NOMO-1 treated with dmso at 0.1 percent for 144 hours (cell line): ENCODE data around the gene TMEM52.
"Not testable (repeated sequence)": the region's sequence is repeated elsewhere in the genome, so short reads cannot be mapped to it uniquely, and the experiment has no call there.

Experiments used
- DNase-seq: peaks from one replicate; lab custom pipeline; 2025; ENCODE audit not compliant: unreplicated experiment; lab: John Stamatoyannopoulos, UW

Gene TMEM52

DNA sequence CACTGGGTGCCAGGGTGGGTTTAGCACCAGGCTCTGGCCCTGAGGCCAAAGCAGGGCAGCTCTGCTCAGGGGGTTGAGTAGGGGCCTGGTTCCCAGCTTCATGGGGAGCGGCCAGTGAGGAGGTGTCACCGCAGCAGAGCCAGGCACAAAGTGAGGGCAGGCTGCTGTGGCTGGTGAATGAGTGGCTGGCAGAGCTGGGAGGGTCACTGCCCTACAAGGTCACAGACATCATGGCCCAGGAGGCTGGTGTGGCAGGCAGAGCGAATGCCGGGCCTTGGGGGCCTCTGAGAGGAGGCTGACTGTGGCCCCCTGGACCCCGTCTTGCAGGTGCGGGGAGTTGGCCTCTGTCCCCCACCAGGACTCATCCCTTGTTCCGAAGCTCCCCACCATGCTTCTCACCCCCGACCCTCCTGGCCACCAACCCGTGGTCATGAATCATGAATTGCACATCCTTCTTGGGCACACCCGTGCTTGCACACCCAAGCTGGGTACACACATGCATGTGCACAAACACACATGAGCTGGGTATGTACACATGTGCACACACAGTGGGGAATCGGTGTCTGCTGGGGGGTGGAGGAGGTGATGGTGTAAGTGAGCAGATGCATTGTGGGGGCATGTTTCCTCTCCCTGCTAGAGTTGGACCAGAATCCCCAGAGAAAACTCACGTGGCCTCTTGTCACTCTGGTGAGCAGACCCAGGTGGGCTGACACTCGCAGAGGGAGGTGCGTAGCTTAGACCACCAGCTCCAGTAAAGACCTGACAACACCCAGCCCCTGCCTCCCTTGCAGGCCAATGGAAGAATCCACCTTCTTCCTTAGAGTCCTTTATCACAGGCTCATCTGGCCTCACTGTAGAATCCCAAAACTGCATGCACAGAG, 23.4 kb downstream of the TMEM52 start:
- no peak for DNase-seq

DNA sequence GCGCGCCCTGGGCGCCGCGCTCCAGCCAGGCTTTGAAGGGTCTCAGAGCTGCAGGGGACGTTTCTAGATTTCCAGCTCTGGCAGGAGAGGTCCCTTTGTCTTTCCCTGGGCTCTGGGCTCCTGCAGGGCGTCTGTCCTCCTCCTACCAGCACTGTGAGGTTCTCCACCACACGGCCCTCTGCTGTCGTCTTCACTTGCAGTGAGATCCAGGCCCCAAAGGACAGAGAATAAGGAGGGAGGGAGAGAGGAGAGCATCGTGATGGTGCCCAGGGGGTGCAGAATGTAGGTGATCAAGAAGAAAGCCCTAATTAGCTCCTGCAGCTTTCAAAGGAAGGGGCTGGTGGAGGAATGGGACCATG, 24.0 kb downstream of the TMEM52 start:
- no peak for DNase-seq

DNA sequence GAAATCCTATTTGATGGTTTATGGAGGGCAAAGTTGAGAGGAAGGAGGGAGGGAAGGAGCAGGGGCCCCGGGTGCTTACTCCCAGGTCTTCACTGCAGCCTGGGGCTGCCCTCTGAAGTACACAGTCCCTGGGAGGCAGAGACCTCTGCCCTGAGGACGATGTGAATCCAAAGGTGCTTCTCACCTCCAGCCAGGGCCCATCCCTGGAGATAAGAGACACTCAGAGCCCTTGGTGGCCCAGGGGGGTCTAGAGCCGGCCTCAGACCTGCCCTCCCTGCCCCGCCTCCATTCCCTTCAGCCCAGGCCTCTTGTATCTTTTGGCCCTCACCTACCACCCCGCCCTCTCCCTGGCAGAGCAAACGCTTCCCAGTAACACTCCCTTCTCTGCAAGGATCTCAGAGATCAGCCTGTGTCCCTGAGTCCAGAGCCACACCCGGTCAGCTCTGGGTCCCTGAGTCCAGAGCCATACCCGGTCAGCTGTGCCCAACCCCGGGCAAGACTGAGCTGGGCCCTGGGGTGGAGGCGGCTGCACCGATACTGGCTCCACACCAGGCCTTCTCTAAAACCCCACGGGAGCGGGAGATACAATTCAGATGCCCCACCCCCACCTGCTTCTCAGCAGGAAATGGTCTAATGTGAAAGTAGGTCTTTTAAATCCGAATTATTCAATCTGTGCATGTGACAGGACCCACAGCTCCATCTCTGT, 24.6 kb downstream of the TMEM52 start:
- DNase-seq: no peak

DNA sequence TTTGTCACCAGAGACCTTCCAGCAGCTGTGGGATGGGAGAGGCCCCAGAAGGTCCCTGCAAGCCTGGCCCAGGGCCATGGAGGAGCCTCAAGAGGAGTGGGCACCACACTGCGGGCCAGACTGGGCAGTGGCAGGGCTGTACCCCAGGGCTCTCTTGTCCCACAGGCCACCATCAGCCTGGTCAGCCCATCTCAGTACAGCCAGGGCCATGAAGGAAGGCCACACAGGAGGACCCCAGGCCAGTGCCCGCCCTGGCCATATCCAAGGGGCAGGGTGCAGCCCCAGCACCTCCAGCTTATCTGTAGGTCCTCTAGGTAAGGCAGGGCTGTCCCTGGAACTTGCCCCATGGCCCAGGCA, 25.1 kb downstream of the TMEM52 start:
- no peak for DNase-seq

DNA sequence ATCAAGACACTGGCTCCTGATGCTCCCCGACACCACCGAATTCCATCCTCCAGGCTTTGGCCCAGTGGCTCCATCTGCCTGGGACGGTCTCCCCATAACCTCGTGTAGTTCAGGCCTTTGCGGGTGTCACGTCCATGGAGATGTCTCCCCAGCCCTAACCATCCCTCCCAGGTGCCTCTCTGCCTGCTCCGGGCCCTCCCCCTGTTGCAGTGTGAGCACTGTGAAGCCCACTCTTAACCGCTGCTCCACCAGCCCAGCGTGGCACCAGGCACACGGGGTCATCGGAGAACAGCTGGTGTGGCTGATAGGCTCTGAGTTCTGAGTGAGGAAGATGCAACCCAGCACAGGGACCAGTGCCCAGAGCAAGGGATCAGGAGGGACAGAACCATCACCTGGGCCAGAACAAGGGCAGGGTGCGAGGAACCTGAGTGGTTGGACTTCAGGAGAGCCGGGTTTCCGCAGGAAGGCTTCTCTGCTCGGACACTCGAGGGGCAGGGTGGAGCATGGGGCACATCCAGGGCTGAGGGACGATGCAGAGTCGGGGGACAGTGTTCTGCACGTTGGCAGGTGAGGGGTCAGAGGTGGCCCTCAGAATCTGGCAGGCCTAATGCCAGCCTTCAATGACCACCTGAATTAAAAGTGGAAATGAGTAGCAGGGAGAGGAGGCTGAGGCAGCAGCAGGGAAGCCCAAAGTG, 25.6 kb downstream of the TMEM52 start:
- no peak for DNase-seq

DNA sequence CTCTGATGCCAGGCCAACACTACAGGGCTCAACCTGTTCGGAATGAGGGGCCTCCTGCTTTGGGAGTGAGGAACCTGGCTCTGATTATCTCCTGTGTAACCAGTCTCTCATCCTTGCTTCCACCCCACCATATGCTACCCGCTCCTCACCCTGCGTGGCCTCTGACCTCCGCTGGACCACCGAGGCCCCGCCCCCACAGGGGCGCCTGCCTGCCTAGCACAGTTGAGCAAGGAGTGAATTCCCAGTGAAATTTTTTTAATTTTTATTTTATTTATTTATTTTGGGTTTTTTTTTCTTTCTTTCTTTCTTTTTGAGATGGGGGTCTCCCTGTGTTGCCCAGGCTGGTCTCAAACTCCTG, 26.3 kb downstream of the TMEM52 start:
- DNase-seq: no peak

DNA sequence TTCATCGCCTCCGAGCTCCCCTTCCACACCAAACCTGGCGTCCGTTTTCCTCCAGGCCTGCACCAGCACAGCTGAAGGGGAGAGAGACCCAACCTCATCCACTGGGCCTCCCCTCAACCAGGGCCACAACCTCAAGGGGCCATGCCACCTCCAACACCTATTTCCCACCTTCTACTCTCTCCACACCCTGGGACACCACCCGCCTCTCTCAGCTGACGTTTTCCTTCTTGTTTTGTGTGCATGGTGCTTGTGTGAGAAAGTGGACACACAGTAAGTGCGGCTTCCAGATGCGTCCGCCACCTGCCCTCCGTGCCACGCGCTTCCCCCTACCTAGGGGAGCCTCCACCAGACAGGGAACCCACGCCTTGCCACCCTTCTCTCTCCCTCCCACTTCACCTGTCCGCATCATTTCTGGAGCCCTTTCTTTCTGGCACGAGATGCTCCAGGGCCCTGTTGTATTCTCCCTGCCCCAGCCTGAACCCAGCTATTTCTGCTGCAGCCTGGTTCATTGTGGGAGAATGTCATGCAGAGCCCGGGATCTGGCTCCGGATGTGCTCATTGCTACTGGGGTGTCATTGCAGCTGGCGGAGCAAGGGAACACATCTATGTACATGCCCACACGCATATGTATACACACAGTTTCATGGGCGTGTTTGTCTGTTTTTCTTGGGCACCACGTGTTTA, 26.9 kb downstream of the TMEM52 start:
- DNase-seq: no peak

DNA sequence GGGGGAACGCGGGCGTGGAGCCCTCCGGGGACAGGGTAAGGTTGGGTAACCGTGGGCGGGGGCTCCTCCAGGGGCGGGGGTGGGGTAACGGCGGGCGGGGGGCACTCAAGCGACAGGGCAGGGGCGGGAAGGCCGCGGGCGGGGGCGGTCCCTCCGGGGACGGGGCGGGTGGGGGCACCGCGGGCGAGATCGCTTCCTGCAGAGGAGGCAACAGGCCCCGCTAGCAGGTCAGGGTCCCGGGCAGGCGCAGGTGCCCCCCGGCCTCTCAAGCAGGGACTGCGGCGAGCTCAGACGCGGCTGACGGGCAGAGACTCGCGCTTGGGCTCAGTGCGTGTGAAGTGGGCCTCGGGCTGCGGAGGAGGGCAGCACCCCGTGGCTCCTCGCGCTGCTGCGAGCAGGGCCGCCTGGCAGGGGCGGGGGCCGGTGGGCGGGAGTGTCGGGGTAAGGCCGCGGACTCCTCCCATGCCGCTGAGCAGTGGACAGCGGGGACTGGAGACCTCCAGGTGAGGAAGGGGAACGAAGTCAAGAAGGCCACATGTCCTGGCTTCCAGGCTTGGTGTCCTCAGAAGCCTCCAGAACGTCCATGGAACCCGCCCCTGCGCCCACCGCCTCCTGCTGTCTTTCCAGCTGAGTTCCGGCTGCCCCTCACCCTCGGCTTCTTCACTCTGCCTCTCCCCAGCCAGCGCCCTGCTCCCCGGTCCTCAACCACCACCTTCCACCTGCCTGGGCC, 27.6 kb downstream of the TMEM52 start:
- peak; percentile 13 for DNase-seq

DNA sequence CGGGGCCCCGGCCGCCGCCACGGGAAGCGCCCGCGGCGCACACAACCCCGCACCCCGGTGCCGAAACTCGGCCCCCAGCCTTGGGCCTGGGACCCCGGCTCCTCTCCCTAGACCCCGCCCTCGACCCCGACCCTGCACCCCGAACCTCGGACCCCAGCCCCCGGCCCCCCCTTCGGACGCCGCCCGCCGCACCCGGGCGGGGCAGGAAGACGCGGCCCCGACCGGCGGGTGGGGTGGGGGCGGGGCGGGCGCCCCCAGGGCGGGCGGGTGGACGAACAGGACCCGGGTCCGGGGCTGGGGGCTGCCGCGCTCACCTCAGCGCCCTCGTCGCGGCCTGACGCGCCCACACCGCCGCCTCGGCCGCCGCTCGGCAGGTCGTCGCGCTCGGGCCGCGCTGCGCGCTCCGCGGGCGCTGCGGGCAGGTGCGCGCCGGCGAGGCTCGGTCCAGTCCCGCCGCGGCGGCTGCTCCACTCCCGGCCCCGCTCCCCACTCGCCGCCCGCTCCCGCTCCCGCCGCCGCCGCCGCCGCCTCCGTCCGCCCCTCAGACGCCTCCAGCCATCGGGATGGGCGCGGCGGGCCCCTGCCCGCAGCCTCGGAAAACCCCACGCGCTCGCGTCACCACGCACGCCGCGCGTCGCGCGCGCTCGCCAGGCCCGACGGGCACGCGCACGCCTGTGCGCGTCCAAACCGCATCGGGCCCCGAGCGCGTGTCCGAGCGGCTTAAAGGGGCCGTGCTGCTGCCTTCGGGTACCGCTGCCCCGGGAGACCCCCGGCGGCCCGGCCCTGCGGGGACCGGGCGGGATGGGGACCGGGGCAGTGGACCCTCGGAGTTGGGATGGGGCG, 28.4 kb downstream of the TMEM52 start, which contains the start of gene GNB1:
GNB1 (minus strand) TSS at position 582 of the 843 bp plus-strand sequence. CDS start 65,634 bp downstream, outside the sequence.
- DNase-seq: peak; percentile 49

DNA sequence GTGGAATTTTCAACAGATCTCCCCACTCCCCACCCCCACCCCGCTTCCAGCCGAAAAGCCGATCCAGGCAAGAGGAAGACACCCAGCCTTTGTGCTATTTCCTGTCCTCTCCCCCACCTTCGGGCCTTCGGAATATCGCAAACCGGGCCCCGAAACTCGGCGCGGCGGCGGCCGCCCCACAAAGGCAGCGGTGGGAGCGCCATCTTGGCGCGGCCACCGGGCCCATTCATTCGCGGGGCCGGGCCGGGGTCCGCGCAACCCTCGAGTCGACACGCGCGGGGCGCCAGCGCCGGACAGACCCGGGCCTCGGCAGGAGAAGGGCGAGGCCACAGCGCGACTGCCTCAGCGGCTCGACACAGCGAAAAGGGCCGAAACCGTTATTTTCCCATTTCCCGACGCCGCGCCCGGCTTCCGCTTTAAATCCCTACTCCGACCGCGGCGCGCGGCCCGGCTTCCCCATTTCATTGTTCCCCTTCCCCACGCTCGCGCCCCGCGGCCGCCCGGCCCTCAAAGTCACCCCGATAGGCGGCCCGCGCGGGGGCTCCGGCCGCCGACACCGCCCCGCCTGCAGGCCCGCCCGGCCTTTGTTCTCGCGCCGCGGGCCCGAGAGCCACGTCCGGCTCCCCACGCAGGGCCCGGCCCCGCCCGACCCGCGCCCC, 29.1 kb downstream of the TMEM52 start:
- DNase-seq: peak; percentile 54

DNA sequence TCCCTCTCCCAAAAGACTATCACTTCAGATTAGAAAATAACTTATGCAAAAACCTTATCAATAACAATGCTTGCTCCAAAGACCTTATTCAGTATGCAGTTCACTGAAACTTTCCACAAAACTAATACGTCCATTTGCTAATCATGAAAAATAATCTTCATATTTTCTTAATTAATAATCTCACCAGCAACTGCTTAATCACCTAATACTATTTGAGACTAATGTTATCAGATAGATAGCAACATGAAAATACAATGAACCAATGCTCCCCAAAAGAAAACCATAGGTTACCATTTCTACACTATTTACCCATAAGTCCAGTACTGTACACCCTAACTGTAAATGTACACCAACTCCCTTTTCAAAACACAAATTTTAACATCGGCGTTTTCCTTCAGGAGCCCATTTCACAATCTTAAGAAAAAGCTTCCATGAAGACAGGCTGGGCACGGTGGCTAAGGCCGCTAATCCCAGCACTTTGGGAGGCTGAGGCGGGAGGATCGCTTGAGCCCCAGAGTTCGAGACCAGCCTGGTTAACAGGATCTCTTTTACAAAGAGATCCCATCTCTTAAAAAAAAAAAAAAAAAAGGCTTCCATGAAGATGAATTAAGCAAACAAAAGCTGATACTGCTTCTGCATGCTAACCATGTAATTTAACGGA, 29.9 kb downstream of the TMEM52 start:
- DNase-seq: no peak

DNA sequence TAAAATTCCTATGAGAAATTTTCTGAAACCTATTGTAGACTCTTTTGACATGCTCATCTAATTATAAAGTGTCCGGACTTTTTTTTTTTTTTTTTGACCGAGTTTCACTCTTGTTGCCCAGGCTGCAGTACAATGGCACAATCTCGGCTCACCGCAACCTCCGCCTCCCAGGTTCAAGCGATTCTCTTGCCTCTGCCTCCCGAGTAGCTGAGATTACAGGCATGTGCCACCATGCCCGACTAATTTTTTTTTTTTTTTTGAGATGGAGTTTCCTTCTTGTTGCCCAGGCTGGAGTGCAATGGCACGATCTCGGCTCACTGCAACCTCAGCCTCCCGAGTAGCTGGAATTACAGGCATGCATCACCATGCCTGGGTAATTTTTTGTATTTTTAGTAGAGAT, 35.2 kb downstream of the TMEM52 start:
- not testable (repeated sequence) for DNase-seq

DNA sequence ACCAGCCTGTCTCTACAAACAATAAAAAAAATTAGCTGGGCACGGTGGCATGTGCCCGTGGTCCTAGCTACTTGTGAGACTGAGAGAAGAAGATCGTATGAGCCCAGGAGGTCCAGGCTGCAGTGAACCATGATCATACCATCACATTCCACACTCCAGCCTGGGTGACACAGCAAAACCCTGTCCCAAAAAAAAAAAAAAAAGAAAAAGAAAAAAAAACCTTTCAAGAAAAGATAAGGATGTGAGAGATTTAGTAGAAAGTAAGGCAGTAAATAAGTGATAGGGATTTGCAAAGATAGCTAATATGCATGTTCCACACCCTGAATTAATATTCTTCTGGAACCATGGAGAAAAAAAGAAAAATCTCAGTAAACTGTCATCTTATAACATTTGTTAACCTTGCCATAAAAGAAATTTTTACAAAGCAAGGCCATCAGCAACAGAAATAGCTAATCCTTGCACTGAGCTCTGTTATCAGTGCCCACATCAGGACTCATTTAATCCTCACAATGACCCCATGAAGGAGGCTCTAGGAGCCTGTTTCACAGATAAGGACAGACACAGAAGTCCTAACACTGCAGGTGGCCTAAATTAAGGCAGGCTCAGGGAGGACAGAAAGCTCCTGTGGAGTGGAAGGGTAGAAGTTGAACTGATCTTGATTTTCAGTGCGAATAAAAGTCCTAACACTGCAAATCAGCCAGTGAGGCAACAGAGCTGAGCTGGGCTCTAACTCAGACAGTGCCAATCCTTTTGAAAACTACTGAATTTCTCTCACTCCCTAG, 35.8 kb downstream of the TMEM52 start:
- DNase-seq: no peak

DNA sequence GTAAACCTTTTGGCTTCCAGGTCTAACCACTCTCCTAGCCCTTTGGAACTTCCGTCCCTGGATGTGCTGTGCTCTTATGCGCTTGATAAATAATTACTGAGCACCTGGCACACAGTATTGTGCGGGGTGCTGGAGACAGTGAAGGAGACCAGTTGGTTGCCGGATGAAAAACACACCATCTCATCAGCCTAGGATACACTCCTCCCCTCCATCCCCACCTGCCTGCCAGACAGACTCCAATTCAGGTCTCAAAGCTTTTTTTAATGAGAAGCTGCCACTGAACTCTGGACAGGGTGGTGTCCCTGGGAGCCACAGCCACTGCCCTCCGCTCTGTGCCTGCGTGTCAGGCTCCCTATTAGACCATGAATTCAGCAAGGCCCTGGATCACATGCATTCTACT, 37.4 kb downstream of the TMEM52 start:
- no peak for DNase-seq

DNA sequence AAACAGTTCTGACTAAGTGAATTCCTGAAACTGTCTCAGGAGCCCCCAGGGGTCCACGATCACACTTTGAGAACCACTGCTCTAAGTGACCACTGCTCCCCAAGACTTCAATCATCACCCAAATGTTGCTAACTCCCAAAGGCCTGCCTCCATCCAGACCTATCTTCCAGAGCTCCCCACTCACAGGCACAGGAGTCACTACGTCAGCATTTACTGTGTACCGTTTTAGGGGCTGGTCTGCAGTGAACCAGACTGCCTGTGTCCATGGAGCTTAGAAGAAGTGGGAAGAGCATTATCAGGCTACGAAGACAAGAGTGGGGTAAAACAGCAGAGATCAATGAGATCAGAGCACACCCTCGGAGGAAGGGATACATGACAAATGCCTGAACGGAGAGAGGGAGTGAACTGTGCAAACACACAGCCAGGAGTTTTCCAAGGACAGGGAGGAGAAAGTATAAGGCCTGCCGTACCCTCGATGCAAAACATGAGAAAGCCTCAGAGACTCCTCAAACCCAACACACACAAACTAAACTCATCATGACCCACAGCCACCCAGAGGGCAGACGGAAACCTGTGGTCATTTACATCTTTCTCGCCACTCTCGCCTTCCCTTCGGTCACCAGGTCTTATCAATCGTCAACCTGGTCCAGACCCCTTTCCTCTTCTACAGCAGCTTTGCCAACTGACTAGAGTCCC, 38.3 kb downstream of the TMEM52 start:
- no peak for DNase-seq

DNA sequence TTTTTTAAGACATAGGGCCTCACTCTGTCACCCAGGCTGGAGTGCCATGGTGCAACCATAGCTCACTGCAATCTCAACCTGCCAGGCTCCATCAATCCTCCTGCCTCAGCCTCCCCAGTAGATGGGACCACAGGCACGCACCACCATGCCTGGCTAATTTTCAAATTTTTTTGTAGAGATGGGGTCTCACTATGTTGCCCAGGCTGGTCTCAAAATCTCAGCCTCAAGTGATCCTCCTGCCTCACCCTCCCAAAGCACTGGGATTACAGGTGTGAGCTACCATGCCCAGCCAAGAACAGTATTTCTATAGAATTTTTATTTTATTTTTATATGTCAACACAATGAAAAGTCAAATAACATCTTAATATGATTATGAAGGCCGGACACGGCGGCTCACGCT, 39.1 kb downstream of the TMEM52 start:
- no peak for DNase-seq

DNA sequence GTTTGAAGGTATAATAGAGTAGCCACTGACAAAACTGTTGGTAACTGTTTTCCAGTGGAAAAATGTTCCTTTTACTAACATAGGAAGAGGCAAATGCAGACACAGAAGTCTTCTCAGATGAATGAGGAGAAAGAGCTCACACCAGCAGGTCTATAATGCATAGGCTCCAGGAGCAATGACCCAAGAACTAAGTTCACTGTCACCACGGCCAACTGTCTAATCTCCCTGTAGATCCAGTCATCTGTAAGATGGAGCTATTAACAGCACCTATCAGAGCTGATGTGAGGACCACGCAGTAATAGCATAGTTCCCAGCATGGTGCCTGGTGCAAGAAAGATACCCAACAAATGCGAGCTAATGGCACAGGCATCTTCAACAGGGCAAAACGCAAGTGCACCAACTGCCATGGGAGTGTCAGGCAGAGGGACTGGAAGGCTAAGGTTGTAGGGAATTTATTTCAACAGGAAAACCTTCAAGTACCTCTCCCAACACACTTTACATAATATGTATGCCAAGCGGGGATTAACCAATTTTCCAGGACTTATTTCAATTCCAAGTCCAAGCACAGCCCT, 41.1 kb downstream of the TMEM52 start:
- no peak for DNase-seq
